Measurements from ENCODE around the gene TRIM2.

GRCh38 chr4:153220682-153221395 lies 16.6 kb downstream of the TRIM2 start:
- TF ChIP-seq CTCF (IDR thresholded peaks at IDR 0.05; ENCODE audit: low read depth, low read length, poor library complexity, severe bottlenecking) (no peak), EZH2phosphoT487 (IDR thresholded peaks at IDR 0.05; ENCODE audit: borderline replicate concordance, low read length) (no peak)

Measured in DOHH2 (cell line).